EL (cell line): ENCODE data around the gene ERMARD.

Experiments used
- DNase-seq: peaks from one replicate; pipeline ENCODE4 v3.0.0-alpha.2; 2016

The ERMARD gene

GRCh38 chr6:169803271-169803811 is 51.9 kb downstream of the ERMARD start:
- DNase-seq, result no peak

- no peak for DNase-seq
Measured at GRCh38 chr6:169803816-169804340, 52.5 kb downstream of the ERMARD start.

- no peak for DNase-seq
Measured at GRCh38 chr6:169804427-169804826, 53.0 kb downstream of the ERMARD start.

DNA sequence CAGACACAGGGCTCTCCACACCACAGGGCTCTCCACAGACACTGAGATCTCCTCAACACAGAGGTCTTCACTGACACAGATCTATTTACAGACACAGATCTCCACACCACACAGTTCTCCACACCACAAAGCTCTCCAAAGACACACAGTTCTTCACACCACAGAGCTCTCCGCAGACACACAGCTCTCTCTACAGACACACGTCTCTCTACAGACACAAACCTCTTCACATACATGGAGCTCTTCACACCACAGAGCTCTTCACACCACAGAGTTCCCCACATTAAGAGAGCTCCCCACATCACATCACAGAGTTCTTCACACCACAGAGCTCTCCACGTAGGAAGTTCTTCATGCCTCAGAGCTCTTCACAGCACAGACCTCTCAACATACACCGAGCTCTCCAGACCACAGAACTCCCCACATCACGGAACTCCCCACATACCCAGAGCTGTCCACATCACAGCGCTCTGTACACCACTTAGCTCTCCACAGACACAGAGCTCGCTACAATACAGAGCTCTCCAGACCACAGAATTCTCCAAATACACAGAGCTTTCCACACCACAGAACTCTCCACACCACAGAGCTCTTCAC is 53.9 kb downstream of the ERMARD start:
- DNase-seq, result no peak

GRCh38 chr6:169806701-169807100 is 55.3 kb downstream of the ERMARD start:
- DNase-seq, result no peak

DNA sequence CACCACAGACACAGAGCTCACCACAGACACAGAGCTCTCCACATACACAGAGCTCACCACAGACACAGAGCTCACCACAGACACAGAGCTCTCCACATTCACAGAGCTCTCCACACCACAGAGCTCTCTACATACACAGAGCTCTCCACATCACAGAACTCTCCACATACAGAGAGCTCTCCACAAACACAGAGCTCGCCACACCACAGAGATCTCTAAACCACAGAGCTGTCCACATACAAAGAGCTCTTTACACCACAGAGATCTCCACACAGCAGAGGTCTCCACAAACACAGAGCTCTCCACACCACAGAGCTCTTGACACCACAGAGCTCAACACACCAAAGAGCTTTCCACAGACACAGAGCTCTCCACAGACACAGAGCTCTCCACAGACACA is 55.8 kb downstream of the ERMARD start:
- no peak for DNase-seq

DNA sequence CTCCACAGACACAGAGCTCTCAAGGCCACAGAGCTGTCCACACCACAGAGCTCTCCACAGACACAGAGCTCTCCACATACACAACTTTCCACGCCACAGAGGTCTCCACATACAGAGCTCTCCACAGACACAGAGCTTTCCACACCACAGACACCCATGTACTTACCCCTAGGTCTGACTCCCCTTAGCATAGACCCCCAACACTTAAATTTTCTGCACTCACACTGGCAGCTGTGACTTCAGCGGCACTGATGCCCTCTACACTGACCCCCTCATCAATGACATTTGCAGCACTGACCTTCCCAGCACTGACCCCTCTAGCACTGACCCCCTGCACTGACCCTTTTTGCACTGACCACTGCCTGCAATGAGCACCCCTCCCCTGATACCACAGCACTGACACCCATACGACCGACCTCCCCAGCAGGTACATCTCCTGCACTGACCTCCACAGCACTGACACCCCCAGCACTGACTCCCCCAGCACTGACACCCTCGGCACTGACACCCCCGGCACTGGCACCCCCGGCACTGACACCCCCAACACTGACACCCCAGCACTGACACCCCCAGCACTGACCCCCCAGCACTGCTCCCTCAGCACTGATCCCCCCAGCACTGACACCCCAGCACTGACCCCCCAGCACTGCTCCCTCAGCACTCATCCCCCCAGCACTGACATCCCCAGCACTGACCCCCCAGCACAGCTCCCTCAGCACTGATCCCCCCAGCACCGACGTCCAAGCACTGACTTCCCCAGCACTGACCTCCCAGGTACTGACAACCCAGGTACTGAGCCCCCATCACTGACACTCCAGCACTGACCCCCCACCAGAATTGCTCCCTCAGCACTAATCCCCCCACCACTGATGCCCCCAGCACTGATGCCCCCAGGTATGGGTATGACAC is 56.5 kb downstream of the ERMARD start:
- no peak for DNase-seq

DNA sequence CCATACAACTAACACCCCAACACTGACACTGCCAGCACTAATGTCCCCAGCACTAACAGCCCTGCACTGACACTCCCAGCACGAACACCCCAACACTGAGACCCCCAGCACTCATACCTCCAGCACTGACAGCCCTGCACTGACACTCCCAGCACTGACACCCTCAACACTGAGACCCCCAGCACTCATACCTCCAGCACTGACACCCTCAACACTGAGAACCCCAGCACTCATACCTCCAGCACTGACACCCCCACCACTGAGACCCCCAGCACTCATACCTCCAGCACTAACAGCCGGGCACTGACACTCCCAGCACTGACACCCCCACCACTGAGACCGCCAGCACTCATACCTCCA is 57.2 kb downstream of the ERMARD start:
- DNase-seq, result no peak

- DNase-seq, result no peak
Measured at GRCh38 chr6:169809386-169809785, 58.0 kb downstream of the ERMARD start.

DNA sequence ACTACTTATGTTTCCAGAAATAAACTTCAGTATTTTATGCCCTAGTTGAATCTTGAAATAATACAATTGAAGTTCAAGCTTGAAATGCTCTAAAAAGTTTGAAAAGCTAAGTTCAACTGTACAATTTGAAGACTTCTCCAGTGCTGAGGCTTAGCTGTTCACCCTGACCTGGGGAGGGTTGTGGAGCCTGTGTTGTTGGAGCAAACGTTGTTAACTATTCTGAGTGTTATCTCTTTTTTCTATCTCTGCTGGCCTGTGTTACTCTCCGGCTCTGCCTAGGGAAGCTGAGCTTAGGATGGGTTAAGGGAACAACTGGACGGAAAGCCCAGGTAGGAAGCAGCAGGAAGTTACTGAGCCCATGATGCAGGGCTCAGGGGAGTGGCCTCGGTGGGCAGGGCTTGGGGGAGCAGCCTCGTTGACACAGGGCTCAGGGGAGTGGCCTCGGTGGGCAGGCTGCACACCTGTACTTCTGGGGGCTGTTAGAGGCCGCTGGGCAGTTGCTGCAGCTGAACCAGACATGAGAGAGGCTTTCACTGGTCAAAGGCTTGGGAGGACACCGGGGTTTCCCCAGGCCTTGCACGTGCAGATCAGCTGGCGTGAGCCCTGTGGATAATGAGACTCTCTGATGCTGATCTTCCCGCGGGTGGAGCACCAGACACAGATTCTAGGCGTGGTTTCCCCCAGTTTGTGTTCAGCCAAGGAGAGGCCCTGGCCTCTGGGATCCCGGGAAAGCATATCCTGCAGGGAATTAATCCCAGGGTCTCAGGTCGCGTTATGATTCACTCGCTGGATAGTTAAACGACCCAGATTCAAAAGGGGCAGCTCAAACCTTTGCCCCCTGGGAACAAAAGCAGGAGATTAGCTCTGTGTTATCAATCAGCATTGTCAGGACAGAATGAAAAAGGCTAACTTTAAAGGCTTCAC is 58.9 kb downstream of the ERMARD start:
- DNase-seq, result no peak

DNA sequence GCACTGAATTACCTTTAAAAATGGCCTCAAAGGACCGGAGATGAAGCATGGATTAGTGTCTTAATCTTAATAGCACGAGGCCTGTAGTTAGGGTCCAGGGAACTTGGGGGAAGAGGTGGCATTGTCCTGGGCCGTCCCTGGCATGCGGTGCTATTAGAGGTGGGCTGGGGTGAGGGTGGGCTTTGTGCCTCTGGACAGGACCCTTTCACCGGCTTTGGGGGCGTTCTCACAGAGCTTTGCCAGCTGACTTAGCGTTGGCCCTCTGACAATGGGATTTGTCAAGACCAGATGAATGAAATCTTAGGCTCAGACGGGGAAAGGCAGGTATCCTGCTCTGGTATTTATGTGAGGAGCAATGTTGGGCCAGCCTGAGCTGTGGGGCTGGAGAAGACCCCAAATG is 59.6 kb downstream of the ERMARD start:
- no peak for DNase-seq

- no peak for DNase-seq
Measured at GRCh38 chr6:169811521-169812256, 60.3 kb downstream of the ERMARD start.

GRCh38 chr6:169812257-169812644 is 60.8 kb downstream of the ERMARD start:
- no peak for DNase-seq

- no peak for DNase-seq
Measured at GRCh38 chr6:169813969-169814368, 62.5 kb downstream of the ERMARD start.

- no peak for DNase-seq
Measured at GRCh38 chr6:169816054-169816453, 64.6 kb downstream of the ERMARD start.

DNA sequence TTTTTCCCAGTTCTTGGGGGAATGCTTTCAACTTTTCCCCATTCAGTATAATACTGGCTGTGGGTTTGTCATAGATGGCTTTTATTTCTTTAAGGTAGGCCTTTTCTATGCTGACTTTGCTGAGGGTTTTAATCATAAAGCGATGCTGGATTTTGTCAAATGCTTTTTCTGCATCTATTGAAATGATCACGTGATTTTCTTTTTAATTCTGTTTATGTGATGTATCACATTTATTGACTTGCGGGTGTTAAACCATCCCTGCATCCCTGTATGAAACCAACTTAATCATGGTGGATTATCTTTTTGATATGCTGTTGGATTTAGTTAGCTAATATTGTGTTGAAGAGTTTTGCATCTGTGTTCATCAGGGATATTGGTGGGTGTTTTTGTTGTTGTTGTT is 65.6 kb downstream of the ERMARD start:
- DNase-seq, result no peak

- DNase-seq, result no peak
Measured at GRCh38 chr6:169820358-169820757, 68.9 kb downstream of the ERMARD start.

GRCh38 chr6:169824021-169824420 is 72.6 kb downstream of the ERMARD start:
- DNase-seq, result no peak

DNA sequence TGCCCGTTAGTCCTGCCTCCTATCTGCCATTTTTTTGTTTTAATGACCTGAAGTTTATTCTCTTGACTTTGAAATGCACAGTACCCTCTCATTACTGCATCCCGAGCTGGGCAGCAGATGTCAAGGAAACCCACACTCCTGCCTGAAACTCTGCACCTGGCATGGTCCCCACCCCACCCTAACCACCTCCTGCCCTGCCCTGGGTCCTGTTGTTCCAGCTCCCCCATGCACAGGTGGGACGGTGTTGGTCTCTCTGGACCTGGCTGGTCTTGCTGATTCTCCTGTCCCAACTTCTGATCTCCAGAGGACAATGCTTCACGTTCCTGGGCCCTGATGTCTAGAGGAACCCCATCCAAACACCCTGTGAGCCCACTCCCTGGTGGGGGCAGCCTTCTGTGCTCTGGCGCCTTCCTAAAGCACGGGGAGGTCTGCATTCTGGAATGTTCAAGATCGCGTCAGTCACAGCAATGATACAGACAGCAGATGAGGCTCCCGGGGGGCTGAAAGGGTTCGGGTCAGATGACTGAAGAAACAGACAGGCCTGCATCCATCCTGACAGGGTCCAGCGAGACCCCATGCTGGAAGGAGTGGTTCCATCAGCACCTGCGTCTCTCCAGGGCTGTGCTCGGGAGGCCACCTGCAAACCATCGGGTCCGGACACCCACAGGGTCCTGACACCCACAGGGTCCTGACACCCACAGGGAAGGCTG is 73.6 kb downstream of the ERMARD start:
- no peak for DNase-seq

GRCh38 chr6:169825558-169826225 is 74.3 kb downstream of the ERMARD start:
- DNase-seq, result no peak

GRCh38 chr6:169826697-169827096 is 75.3 kb downstream of the ERMARD start:
- DNase-seq, result no peak
